ENCODE data around the gene PCDHAC1.

PCDHAC1 gene

GRCh38 chr5:140881889-140882590 is 44.1 kb upstream of the PCDHAC1 start, which contains the start of gene PCDHA13:
TSS of gene PCDHA13 (plus strand) at chr5:140882124. CDS start at chr5:140882269, 145 bp downstream.
- H3K27me3 ChIP-seq (ENCODE audit: insufficient read depth, low read length, poor library complexity): peaks cover 2% of the 10 kb centered on the region
- no peak within 1 kb of the TSS for H3K4me3 ChIP-seq (ENCODE audit: low read depth in 1 of 2, low read length in 2 of 2)
- no peaks in the 10 kb centered on the region for H3K79me2 ChIP-seq (ENCODE audit: insufficient read depth, low read length)
- H3K4me2 ChIP-seq (ENCODE audit: insufficient read depth, low read length): no peak within 1 kb of the TSS
- no peaks in the 10 kb centered on the region for H4K20me1 ChIP-seq (ENCODE audit: insufficient read depth, low read length)
- no peak for TF ChIP-seq CTCF (IDR thresholded peaks at IDR 0.05; ENCODE audit: borderline replicate concordance, extremely low read depth, low read length, poor library complexity, severe bottlenecking)
- TF ChIP-seq EZH2 (IDR thresholded peaks at IDR 0.05; ENCODE audit: borderline replicate concordance, low read depth, low read length, severe bottlenecking): no peak
- H3K9me3 ChIP-seq (ENCODE audit: insufficient read depth, low read length, severe bottlenecking): no peaks in the 10 kb centered on the region
- no peak within 1 kb of the TSS for H3K27ac ChIP-seq (ENCODE audit: low read length)
- H2AFZ ChIP-seq (ENCODE audit: low read depth, low read length): no peak within 1 kb of the TSS
- H3K9ac ChIP-seq (ENCODE audit: low read depth, low read length): no peak within 1 kb of the TSS
- ATAC-seq (ENCODE audit: insufficient read depth, low read depth): no peak
- H3K4me1 ChIP-seq (ENCODE audit: insufficient read depth, low read length): no peaks in the 10 kb centered on the region
- H3K36me3 ChIP-seq (ENCODE audit: insufficient read depth, low read length): no peaks in the 10 kb centered on the region
- no peak for DNase-seq

DNA sequence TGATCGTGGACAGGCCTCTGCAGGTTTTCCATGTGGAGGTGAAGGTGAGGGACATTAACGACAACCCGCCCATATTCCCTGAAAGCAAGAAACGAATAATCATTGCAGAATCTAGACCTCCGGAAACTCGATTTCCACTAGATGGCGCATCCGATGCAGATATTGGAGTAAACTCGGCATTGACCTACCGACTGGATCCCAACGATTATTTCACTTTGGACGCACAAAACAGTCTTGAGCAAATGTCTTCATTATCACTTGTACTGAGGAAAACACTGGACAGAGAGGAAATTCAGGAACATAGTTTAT is 43.6 kb upstream of the PCDHAC1 start:
- H3K9ac ChIP-seq (ENCODE audit: low read depth, low read length): no peak overlapping the region
- no peaks in the 10 kb centered on the region for H3K36me3 ChIP-seq (ENCODE audit: insufficient read depth, low read length)
- H3K27ac ChIP-seq (ENCODE audit: low read length): no peak overlapping the region
- H3K4me1 ChIP-seq (ENCODE audit: insufficient read depth, low read length): no peaks in the 10 kb centered on the region
- H3K4me2 ChIP-seq (ENCODE audit: insufficient read depth, low read length): no peak overlapping the region
- no peak overlapping the region for H3K4me3 ChIP-seq (ENCODE audit: low read depth in 1 of 2, low read length in 2 of 2)
- DNase-seq (no peak), ATAC-seq (ENCODE audit: insufficient read depth, low read depth) (no peak)
- TF ChIP-seq EZH2 (IDR thresholded peaks at IDR 0.05; ENCODE audit: borderline replicate concordance, low read depth, low read length, severe bottlenecking) (no peak), CTCF (IDR thresholded peaks at IDR 0.05; ENCODE audit: borderline replicate concordance, extremely low read depth, low read length, poor library complexity, severe bottlenecking) (peak; percentile 47)
- no peaks in the 10 kb centered on the region for H4K20me1 ChIP-seq (ENCODE audit: insufficient read depth, low read length)
- H3K79me2 ChIP-seq (ENCODE audit: insufficient read depth, low read length): no peaks in the 10 kb centered on the region
- no peak overlapping the region for H2AFZ ChIP-seq (ENCODE audit: low read depth, low read length)
- no peaks in the 10 kb centered on the region for H3K9me3 ChIP-seq (ENCODE audit: insufficient read depth, low read length, severe bottlenecking)
- H3K27me3 ChIP-seq (ENCODE audit: insufficient read depth, low read length, poor library complexity): peaks cover 2% of the 10 kb centered on the region

- Histone ChIP-seq H3K4me1 (ENCODE audit: insufficient read depth, low read length) (no peaks in the 10 kb centered on the region), H3K9me3 (ENCODE audit: insufficient read depth, low read length, severe bottlenecking) (no peaks in the 10 kb centered on the region), H3K4me2 (ENCODE audit: insufficient read depth, low read length) (no peak overlapping the region), H3K9ac (ENCODE audit: low read depth, low read length) (no peak overlapping the region), H3K27ac (ENCODE audit: low read length) (no peak overlapping the region), H3K79me2 (ENCODE audit: insufficient read depth, low read length) (no peaks in the 10 kb centered on the region), H3K27me3 (ENCODE audit: insufficient read depth, low read length, poor library complexity) (peaks cover 7% of the 10 kb centered on the region), H2AFZ (ENCODE audit: low read depth, low read length) (no peak overlapping the region), H3K36me3 (ENCODE audit: insufficient read depth, low read length) (no peaks in the 10 kb centered on the region), H3K4me3 (ENCODE audit: low read depth in 1 of 2, low read length in 2 of 2) (no peak overlapping the region), H4K20me1 (ENCODE audit: insufficient read depth, low read length) (no peaks in the 10 kb centered on the region)
- no peak for DNase-seq
- TF ChIP-seq CTCF (IDR thresholded peaks at IDR 0.05; ENCODE audit: borderline replicate concordance, extremely low read depth, low read length, poor library complexity, severe bottlenecking) (no peak), EZH2 (IDR thresholded peaks at IDR 0.05; ENCODE audit: borderline replicate concordance, low read depth, low read length, severe bottlenecking) (no peak)
- no peak for ATAC-seq (ENCODE audit: insufficient read depth, low read depth)
These were observed 42.7 kb upstream of the PCDHAC1 start for GRCh38 chr5:140883373-140883772.
